Stimulated activated CD4-positive, alpha-beta T cell treated with anti-CD3 and anti-CD28 coated beads, Interleukin-1b, Interleukin-23, amount 100 ng/mL, for 24 hours (primary cell): ENCODE measurements around the gene LIPT2.

ENCODE experiments used
- DNase-seq, 4 experiments: peaks; one replicate each; pipeline ENCODE4 v3.0.0-alpha.2; 2020; ENCODE audit warnings: low read depth in 4 of 4, low spot score in 1 of 4

LIPT2 gene

GRCh38 chr11:74466916-74467885 lies 26.3 kb downstream of the LIPT2 start, which contains the start of gene KCNE3:
KCNE3 (minus strand) TSS chr11:74467549; CDS start chr11:74457563, 9,986 bp downstream.
- no peak for DNase-seq

GRCh38 chr11:74465291-74465708 lies 28.2 kb downstream of the LIPT2 start:
- DNase-seq = no peak

GRCh38 chr11:74464746-74465145 lies 28.8 kb downstream of the LIPT2 start:
- no peak for DNase-seq

GRCh38 chr11:74463216-74463615 lies 30.3 kb downstream of the LIPT2 start:
- DNase-seq = no peak

- DNase-seq = no peak
Measured at GRCh38 chr11:74462631-74463030, 30.9 kb downstream of the LIPT2 start.

GRCh38 chr11:74462009-74462408 lies 31.5 kb downstream of the LIPT2 start:
- no peak for DNase-seq

GRCh38 chr11:74460481-74461154 lies 32.9 kb downstream of the LIPT2 start:
- no peak for DNase-seq

GRCh38 chr11:74460065-74460464 lies 33.5 kb downstream of the LIPT2 start:
- DNase-seq = no peak

- no peak for DNase-seq
Measured at GRCh38 chr11:74459584-74459983, 33.9 kb downstream of the LIPT2 start.

- DNase-seq = no peak
Measured at GRCh38 chr11:74457356-74457755, 36.2 kb downstream of the LIPT2 start.

GRCh38 chr11:74453373-74453975 lies 40.0 kb downstream of the LIPT2 start:
- DNase-seq = peak; percentile 33 to 47 (median 43)

GRCh38 chr11:74452366-74452765 lies 41.2 kb downstream of the LIPT2 start:
- no peak for DNase-seq

- no peak for DNase-seq
Measured at GRCh38 chr11:74450318-74450717, 43.2 kb downstream of the LIPT2 start.

GRCh38 chr11:74449369-74449931 lies 44.1 kb downstream of the LIPT2 start:
- peak in 3 of 4 experiments; percentile 2 to 9 (median 3) for DNase-seq

GRCh38 chr11:74447720-74448119 lies 45.8 kb downstream of the LIPT2 start:
- DNase-seq = no peak

- no peak for DNase-seq
Measured at GRCh38 chr11:74446532-74446938, 47.0 kb downstream of the LIPT2 start.

- no peak for DNase-seq
Measured at GRCh38 chr11:74444173-74444826, 49.2 kb downstream of the LIPT2 start.

- DNase-seq = no peak
Measured at GRCh38 chr11:74443071-74443864, 50.3 kb downstream of the LIPT2 start.

GRCh38 chr11:74442636-74443035 lies 50.9 kb downstream of the LIPT2 start:
- DNase-seq = no peak
